HEK293 (cell line): ENCODE measurements around the gene VWDE.

Experiments used
- CTCF ChIP-seq: fragments of 450-650 bp; formaldehyde crosslinking; IDR thresholded peaks from 2 replicates; pipeline ENCODE4 v1.5.1; 2016; ENCODE audit warnings: missing biosample characterization, missing genetic modification characterization
- KLF7 ChIP-seq: fragments of 450-650 bp; formaldehyde crosslinking; IDR thresholded peaks from 2 replicates; pipeline ENCODE4 v1.5.1; 2016; ENCODE audit warnings: missing biosample characterization, missing genetic modification characterization, borderline replicate concordance
- MZF1 ChIP-seq: fragments of 450-650 bp; formaldehyde crosslinking; IDR thresholded peaks from 2 replicates; pipeline ENCODE4 v1.5.1; 2017; ENCODE audit warnings: missing biosample characterization, missing genetic modification characterization, borderline replicate concordance
- ZNF121 ChIP-seq: fragments of 450-650 bp; formaldehyde crosslinking; IDR thresholded peaks from 2 replicates; pipeline ENCODE4 v1.5.1; 2016; ENCODE audit warnings: missing biosample characterization, missing genetic modification characterization
- ZNF23 ChIP-seq: fragments of 450-650 bp; formaldehyde crosslinking; IDR thresholded peaks from 2 replicates; pipeline ENCODE4 v1.5.1; 2016; ENCODE audit warnings: missing biosample characterization, missing genetic modification characterization, borderline replicate concordance
- ZNF24 ChIP-seq: fragments of 450-650 bp; formaldehyde crosslinking; IDR thresholded peaks from 2 replicates; pipeline ENCODE4 v1.5.1; 2016; ENCODE audit warnings: missing biosample characterization, missing genetic modification characterization
- ZNF311 ChIP-seq: fragments of 450-650 bp; formaldehyde crosslinking; IDR thresholded peaks from 2 replicates; pipeline ENCODE4 v1.5.1; 2017; ENCODE audit warnings: missing biosample characterization, missing genetic modification characterization, borderline replicate concordance
- ZNF501 ChIP-seq: fragments of 450-650 bp; formaldehyde crosslinking; IDR thresholded peaks from 2 replicates; pipeline ENCODE4 v1.5.1; 2016; ENCODE audit warnings: missing biosample characterization, missing genetic modification characterization
- ZNF621 ChIP-seq: fragments of 450-650 bp; formaldehyde crosslinking; IDR thresholded peaks from 2 replicates; pipeline ENCODE4 v1.5.1; 2017; ENCODE audit warnings: missing biosample characterization, missing genetic modification characterization
- TF ChIP-seq, protein P1 (sequence below): fragments of 450-650 bp; formaldehyde crosslinking; IDR thresholded peaks from 2 replicates; pipeline ENCODE4 v1.5.1; 2016; ENCODE audit warnings: missing biosample characterization, missing genetic modification characterization

GRCh38 chr7:12383377-12383776, 20.3 kb downstream of the VWDE start:
- TF ChIP-seq ZNF23 (tag by site-specific recombination), result no peak
- TF ChIP-seq ZNF24 (tag by site-specific recombination), result no peak
- no peak for TF ChIP-seq CTCF (tag by site-specific recombination)
- TF ChIP-seq KLF7 (tag by site-specific recombination), result no peak
- TF ChIP-seq ZNF121 (tag by site-specific recombination), result no peak
- no peak for TF ChIP-seq MZF1 (tag by site-specific recombination)
- TF ChIP-seq, protein P1, sequence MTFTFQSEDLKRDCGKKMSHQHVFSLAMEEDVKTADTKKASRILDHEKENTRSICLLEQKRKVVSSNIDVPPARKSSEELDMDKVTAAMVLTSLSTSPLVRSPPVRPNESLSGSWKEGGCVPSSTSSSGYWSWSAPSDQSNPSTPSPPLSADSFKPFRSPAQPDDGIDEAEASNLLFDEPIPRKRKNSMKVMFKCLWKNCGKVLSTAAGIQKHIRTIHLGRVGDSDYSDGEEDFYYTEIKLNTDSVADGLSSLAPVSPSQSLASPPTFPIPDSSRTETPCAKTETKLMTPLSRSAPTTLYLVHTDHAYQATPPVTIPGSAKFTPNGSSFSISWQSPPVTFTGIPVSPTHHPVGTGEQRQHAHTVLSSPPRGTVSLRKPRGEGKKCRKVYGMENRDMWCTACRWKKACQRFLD, result no peak
- TF ChIP-seq ZNF501 (tag by site-specific recombination), result no peak
- no peak for TF ChIP-seq ZNF311
- TF ChIP-seq ZNF621, result no peak
